DMS153 treated with DMSO at 0.1 percent for 48 hours (cell line): Measurements from ENCODE around the gene ITGAX.
"Not testable (repeated sequence)": the region's sequence is repeated elsewhere in the genome, so short reads cannot be mapped to it uniquely, and the experiment has no call there.

ENCODE experiments used
- DNase-seq: peaks from one replicate; lab custom pipeline; 2025; ENCODE audit not compliant: unreplicated experiment; lab: John Stamatoyannopoulos, UW

The ITGAX gene

DNA sequence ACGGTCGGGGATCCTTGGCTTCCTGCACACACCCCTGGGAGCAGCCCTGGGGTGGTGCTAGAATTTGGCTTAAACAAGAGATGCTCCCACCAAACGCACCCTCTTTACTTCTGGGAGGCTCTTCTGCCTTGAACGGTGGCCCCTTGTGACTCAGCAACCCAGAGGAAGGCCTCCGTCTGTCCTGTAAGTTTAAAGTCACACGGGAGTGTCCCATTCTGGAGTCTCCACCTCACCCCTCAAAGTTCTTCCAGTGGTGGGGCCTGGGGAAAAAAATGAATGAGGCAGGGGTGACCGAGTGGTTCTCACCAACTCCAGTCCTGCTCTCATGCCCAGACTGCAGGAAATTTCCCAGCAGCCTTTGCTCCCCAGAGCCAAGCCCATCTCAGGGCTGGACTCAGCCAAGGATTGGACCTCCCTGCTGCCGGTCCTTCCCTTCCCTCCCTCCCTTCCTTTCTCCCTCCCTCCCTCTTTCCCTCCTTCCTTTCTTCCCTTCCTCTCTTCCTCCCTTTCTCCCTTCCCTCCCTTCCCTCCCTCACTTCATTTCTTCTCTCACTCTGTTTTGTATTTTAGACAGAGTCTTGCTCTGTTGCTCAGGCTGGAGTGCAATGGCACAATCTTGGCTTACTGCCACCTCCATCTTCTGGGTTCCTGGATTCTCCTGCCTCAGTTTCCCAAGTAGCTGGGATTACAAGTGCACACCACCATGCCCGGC, 49.5 kb downstream of the ITGAX start:
- no peak for DNase-seq

DNA sequence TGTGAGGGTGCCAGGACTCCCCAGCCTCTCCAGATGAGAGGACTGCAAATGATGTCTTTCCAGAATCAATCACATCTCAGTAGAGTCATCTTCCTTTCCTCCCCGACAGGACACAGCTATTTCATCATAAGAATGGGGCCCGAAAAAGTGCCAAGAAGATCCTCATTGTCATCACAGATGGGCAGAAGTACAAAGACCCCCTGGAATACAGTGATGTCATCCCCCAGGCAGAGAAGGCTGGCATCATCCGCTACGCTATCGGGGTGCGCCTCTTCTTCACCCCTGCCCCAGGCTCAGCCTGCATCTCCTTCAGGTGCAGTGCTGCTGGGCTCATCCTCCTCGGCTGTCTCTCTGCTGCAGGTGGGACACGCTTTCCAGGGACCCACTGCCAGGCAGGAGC, 52.4 kb downstream of the ITGAX start:
- no peak for DNase-seq

GRCh38 chr16:31409433-31409832, 54.5 kb downstream of the ITGAX start:
- no peak for DNase-seq

DNA sequence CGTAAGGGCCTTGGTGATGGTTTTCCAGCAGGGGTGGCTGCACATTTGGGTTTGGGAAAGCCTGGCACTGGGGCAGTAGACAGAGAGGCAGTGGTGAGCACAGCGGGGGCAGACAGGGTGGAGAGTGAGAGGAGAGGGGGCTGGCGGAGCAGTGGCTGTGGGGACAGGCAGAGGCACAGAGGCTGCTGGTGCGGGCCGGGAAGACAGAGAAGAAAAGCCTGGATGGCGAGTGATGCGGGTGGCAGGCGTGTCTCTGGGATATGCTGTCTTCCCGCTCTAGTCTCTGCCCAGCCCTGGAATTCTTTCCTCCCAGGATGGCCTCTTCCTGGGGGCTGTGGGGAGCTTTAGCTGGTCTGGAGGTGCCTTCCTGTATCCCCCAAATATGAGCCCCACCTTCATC, 55.1 kb downstream of the ITGAX start:
- DNase-seq = no peak

GRCh38 chr16:31411024-31411844, 56.3 kb downstream of the ITGAX start:
- no peak for DNase-seq

DNA sequence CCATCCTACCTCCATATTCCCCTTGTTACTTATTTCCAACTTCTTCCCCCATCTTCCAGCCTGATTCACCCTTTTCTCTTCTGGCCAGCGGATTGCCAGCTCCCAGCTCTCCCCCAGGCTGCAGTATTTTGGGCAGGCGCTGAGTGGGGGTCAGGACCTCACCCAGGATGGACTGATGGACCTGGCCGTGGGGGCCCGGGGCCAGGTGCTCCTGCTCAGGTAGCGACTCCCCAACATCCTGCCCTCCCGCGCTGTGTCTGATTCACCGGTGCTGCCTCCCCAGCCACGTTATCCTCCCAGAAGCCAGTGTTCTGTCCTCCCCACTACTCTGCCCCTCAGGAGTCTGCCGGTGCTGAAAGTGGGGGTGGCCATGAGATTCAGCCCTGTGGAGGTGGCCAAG, 57.8 kb downstream of the ITGAX start:
- no peak for DNase-seq

GRCh38 chr16:31413381-31413780, 58.4 kb downstream of the ITGAX start:
- DNase-seq = no peak

GRCh38 chr16:31413943-31414342, 59.0 kb downstream of the ITGAX start:
- no peak for DNase-seq

DNA sequence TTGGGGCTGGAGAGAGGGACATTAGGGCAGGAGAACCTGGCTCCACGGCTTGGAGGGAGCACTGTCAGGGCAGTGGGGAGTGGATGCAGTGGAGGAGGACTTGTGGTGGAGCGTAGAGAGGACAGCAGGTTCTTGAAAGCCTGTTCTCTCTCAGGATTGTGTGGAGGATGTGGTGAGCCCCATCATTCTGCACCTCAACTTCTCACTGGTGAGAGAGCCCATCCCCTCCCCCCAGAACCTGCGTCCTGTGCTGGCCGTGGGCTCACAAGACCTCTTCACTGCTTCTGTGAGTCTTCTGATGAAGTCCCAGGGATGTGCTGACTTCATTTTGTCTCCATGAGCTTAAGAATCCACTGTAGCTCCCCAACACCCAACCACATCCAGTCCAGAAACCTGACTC, 59.7 kb downstream of the ITGAX start:
- no peak for DNase-seq

GRCh38 chr16:31416371-31416770, 61.4 kb downstream of the ITGAX start:
- DNase-seq = no peak

DNA sequence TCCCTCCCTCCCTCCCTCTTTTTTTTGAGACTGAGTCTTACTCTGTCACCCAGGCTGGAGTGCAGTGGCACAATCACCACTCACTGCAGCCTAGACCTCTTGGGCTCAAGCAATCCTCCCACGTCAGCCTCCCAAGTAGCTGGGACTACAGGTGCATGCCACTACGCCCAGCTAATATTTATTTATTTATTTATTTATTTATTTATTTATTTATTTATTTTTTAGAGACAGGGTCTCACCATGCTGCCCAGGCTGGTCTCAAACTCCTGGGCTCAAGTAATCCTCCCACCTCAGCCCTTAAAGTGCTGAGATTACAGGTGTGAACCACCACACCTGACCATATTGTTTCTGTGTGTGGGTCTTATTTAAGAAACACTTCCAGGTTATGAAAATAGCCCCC, 62.1 kb downstream of the ITGAX start:
- DNase-seq = not testable (repeated sequence)

GRCh38 chr16:31417916-31418315, 62.9 kb downstream of the ITGAX start:
- DNase-seq = no peak

DNA sequence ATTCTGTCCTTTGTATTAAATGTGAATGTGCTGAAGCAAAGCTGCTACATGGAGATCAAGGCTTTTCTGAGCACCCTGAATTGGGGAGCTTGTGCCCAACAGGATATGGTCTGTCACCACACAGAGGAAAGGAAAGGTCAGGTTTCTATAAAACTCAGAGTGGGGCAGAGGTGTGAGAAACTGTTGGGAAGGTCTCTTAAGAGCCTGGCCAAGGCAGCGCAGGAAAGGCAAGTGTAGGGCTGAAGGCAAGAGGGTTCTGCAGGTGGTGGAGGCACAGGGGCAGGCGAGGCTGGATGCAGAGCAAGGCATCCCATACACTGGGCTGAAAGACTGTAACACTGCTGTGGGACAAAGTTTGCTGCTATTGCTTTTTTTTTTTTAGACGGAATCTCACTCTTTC, 65.1 kb downstream of the ITGAX start:
- DNase-seq = no peak

GRCh38 chr16:31421587-31421986, 66.6 kb downstream of the ITGAX start:
- DNase-seq = no peak

- no peak for DNase-seq
Measured at GRCh38 chr16:31423241-31423640, 68.3 kb downstream of the ITGAX start.

GRCh38 chr16:31423801-31424200, 68.8 kb downstream of the ITGAX start:
- DNase-seq = no peak

GRCh38 chr16:31427441-31428278, 72.7 kb downstream of the ITGAX start:
- no peak for DNase-seq

DNA sequence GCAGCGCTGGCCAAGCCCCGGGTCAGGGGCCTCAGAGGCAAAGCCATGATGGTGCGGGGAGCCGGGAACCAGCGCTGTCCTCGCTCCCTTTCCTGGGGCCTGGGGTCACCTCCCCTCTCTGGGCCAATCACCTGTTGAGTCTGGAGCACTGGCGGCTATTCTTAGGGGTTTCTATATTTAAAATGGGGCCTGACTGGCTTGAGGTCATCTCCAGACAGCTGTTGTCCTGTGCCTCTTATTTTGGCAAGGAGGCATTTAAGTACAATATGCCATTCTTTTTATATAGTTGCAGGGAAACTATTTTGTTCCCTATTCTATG, 73.3 kb downstream of the ITGAX start, which contains the start of gene COX6A2:
COX6A2 (minus strand) TSS at position 82 of the 319 bp plus-strand sequence; CDS start at position 47, 35 bp downstream.
- DNase-seq = no peak

- no peak for DNase-seq
Measured at GRCh38 chr16:31428638-31429247, 73.8 kb downstream of the ITGAX start.

- DNase-seq = no peak
Measured at GRCh38 chr16:31429314-31429713, 74.3 kb downstream of the ITGAX start.

DNA sequence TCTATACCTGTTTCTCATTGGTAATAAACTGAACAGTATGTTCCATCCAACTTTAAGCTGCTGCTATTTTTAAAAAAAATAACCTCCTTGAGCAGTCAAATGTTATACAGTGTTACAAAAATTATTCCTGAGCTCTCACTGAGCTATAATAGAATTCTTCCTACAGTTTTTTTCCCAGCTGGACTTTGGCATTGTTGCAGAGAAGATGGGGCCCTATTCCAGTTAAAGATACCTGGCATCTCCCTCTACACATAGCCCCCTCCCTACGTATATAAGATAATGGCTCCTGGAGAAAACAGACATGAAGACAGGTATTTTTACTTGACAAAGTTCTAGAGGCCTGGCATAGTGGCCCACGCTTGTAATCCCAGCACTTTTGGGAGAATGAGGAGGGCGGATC, 74.8 kb downstream of the ITGAX start:
- DNase-seq = no peak
